Activated CD8-positive, alpha-beta memory T cell treated with anti-CD3 and anti-CD28 coated beads, Interleukin-2, amount 50 U/mL, for 1 hour (primary cell): ENCODE measurements around the gene VPREB3.
A peak's percentile ranks its signal among the peaks of the same experiment; 100 is the strongest.

Source experiments
- DNase-seq: peaks from one replicate; pipeline ENCODE4 v3.0.0-alpha.2; 2020; ENCODE audit errors: extremely low read depth

Gene VPREB3, protein sequence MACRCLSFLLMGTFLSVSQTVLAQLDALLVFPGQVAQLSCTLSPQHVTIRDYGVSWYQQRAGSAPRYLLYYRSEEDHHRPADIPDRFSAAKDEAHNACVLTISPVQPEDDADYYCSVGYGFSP

GRCh38 chr22:23754220-23754919 lies at the start of gene VPREB3:
TSS of gene VPREB3 (minus strand) at chr22:23754425. CDS start at chr22:23754363, 62 bp downstream.
- no peak for DNase-seq

- DNase-seq, result no peak
Measured at GRCh38 chr22:23803001-23803819, 49.0 kb upstream of the VPREB3 start.

DNA sequence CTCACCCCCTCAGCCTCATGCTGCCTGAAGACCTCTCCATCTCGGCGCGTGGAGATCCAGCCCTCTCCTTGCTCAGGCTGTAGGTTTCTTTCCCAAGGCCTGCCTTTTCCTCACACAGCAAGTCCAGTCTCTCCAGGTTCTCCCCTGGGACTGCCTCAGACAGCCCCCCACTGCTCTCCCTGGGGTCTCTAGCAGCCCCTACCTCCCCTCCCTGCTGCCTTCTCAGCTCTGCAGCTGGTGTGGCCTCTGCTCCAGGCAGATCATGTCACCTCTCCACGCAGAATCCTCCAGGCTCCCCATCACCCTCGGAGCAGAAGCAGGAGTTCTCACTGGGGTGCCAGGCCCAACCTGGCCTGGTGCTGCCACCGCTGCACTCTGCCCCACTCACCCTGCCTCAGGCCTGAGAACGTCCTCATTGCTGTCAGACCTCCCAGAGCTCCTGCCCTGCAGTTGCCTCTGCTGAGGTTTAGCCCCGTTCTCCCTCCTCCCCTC lies 47.7 kb upstream of the VPREB3 start:
- no peak for DNase-seq

- DNase-seq, result no peak
Measured at GRCh38 chr22:23801238-23801821, 47.1 kb upstream of the VPREB3 start.

DNA sequence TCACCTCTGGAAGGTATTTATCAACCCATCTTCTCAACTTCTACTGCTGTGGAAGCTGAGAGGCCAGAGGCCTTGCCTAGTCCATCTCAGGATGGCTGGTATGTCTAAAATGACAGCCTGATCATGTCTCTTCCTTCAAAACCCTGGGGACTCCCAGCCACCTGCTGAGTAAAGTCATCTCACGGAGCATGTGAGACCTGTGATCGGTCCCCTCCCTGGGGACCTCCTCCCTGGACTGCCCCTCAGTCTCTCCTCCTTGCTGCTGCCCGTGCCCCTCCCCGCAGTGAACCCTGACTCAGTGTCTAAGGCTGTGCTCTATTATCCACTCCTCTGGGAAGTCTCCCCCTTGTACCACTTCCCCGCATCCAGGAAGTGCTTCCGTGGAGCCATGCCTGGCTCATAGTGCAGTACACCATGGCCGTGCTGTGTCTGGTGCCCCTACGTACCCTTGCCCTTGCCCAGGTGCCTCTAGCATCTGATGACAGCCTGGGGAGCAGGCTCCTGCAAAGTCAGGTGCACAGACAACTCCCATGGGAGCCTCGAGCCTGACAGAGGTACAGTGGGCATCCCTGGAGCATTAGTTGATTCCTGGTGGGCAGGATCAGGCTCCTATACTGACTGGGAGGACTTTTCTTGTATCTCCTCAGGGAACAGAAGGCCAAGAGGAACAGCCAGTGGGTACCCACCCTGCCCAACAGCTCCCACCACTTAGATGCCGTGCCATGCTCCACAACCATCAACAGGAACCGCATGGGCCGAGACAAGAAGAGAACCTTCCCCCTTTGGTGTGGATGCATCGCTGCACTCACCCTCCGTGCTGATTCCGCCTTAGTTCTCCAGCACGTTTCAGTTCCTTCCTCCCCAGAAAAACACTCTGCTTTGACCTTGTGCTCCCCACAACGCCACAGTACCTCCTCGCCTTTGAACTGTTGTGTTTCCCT lies 46.3 kb upstream of the VPREB3 start:
- no peak for DNase-seq

GRCh38 chr22:23796461-23796860 lies 42.2 kb upstream of the VPREB3 start:
- DNase-seq, result no peak

DNA sequence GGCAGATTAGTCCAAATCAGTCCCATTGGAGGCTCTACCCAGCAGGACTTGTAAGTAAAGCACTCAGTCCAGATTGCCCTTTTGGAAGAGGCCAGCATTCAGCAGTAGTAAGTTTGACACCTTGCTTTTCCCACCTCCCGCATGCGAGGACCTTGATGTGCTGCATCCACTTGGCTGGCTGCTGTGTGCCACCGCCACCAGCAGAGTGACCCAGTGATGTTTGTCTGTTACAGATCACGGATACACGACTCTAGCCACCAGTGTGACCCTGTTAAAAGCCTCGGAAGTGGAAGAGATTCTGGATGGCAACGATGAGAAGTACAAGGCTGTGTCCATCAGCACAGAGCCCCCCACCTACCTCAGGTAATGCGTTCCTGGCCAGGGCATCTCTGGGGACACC lies 39.1 kb upstream of the VPREB3 start:
- no peak for DNase-seq

DNA sequence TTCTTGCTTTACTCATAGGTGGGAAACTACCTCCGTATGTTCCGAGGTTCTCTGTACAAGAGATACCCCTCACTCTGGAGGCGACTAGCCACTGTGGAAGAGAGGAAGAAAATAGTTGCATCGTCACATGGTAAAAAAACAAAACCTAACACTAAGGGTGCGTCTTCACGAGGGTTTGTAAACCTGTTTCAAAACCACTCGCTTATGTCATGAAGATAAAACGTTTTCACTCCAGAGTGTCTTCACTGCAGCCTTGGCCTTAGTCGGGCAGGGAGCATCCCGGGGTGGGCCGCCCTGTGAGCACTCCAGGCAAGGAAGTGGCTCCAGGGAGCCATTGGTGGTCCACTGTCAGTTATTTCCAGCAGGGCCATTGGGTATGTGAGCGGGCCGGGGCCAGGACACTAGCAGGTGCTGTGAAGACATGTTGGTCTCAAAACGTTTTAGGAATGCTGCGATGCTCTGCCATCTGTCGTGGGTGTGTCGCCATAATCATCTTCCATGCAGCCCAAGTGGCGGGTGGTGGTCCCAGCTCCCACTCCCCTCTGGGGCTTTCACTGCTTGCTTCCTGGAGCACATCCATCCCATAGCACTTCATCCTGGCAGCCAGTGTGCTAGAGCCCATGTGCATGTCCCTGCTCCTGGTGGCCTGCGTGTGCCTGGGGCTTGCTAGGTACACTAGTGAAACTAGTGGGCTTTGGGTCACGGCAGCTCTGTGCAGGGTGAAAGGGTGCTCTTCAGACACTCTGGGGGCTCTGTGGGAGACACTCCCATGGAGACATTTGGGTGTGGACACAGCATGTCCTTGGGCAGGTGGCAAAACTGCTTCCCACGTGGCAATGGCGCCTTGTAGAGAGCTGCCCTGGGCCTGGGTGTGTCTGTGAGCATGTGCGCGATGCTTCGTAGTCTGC lies 37.8 kb upstream of the VPREB3 start:
- DNase-seq, result no peak

DNA sequence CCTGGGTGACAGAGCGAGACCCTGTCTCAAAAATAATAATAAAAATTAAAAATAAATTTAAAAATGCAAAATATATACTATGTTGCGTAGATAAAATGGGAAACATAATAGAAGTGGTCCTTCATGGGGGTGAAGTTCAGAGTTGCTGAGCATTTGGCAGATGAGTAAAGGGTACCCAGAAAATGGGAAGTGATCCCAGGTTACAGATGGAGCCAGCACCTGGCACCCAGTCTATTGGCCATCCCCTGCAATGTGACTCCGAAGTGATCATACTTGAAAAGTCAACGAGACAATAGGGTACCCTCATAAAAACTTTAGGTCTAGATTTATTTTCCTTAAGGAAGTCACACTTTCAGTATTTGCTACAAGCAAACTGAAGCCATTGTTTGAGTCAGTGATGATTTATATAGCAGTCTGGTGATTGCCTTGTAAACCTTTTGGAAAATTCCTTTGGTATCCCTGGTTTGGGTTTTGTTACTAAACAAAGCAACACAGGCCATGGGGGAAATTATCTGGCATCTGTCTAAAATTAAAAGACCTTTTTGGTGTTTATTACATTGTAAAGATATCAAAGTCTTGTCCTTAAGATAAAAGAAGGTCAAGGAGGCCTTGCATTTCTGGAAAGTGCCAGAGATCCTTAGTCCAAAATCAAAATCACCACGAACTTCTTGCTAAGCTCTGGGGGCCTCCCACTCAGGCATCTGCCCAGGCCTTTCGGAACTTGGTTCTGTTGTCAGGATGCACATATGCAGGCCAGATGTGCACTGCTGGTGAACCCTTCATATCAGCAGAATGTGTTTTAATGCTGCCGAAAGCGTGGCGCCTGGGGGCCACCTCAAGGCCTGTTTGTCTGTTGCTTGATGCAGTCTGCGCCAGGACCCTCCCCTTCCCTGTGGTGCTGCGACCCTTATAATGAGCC lies 36.9 kb upstream of the VPREB3 start:
- no peak for DNase-seq

DNA sequence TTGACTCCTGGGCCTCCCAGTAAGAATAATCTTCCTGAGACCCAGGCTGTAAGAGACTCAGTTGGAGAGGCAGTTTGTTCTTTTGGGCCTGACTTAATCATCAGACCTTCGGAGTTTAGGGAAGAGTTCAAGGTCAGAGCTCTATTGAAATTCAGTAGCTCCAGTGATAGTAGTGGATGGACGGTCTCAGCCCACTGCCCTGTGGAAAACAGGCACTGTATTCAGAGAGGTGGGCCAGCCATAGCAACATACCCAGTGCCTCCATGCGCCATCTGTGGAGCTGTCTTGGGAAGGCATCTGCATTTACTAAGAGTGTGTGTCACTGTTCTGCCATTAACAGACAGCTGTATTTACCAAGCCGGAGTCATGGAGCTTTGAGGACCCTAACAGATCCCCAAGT lies 35.4 kb upstream of the VPREB3 start:
- no peak for DNase-seq

DNA sequence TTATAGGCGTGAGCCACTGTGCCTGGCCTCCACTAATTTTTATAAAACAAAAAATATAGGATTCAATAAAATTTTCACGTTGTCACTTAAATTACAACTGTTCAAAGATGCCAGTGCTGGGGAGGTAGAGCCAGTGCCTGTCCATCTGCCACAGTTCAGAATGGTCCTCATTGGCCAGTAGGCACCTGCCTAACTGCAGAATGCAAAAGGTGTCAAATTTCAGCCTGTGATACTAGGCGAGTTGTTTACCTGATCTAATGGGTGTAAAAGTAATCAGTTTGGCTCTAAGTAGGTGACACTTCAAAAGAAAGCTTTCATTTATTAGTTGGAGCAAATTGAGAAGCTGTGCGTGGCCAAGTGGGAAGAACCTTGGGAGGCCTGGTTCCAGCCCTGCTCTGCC lies 34.9 kb upstream of the VPREB3 start:
- DNase-seq, result no peak

GRCh38 chr22:23787910-23788309 lies 33.7 kb upstream of the VPREB3 start:
- no peak for DNase-seq

DNA sequence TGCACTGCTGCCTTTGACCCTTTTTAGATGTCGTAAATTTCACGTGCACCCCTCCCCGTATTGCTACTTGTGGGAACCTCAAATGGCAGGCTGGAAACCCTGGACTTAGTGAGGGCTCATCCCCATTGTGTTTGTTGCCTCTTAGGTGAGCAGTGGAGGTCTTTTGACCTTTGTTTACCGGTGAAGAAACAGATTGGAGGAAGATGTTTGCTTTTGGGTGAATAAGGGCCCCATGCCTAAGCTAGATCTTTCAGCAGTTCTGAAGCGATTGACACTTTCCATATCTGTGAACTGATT lies 33.3 kb upstream of the VPREB3 start:
- DNase-seq, result no peak

DNA sequence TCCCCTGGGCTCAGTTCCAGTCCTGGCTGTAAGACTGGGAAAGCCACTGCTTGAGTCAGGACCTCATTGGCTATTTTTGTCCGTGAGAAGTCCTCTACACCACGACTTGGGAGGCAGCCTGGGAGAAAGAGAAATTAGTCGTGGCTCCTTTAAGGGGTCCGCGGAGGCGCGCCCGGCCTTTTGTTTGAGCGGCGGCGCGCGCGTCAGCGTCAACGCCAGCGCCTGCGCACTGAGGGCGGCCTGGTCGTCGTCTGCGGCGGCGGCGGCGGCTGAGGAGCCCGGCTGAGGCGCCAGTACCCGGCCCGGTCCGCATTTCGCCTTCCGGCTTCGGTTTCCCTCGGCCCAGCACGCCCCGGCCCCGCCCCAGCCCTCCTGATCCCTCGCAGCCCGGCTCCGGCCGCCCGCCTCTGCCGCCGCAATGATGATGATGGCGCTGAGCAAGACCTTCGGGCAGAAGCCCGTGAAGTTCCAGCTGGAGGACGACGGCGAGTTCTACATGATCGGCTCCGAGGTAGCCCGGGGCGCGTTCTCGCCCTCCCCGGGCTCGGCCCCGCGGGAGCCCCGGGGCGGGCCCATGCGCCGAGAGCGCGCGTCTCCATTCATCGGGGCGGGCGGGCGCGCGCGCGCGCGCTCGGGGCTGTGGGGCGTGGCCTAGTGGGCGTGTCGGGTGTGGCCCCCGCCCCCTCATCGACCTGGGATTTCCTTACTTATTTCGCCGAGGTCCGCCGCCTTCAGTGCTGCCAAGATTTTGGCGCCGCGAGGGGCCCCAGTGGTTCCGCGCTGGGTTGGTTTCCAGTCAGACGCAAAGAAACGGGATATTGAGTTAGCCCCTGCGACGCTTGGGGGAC lies 32.8 kb upstream of the VPREB3 start, which contains the start of gene SMARCB1:
Gene SMARCB1 (plus strand): TSS at position 215 of the 848 bp plus-strand sequence. CDS start 204 bp downstream, at position 419.
- DNase-seq, result peak; percentile 65

DNA sequence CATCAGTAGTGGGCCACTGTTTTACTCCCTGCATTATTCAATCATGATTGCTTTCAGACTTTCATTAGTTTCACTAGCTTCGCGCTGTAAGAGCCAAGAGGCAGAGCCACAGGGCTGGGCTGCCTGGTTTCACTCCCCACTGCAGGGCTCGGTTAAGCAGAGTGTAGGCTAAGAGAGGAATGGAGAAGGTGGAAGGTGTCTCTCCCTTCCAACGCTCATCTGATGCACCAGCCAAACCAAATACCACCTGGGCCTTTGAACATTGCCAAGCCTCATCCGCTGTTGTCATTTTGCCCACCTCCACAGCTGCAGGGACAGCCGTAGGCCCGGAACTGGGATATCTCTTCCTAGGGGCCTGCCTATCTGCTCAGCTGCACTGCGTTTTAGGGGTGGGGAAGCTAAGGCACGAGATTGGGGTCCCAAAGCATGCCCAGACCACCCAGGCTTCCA lies 32.1 kb upstream of the VPREB3 start:
- no peak for DNase-seq

- DNase-seq, result no peak
Measured at GRCh38 chr22:23784215-23784732, 30.0 kb upstream of the VPREB3 start.

- DNase-seq, result no peak
Measured at GRCh38 chr22:23783265-23784150, 29.3 kb upstream of the VPREB3 start.
